ENCODE data around the gene UQCR10.

- no peak for TF ChIP-seq SETDB1 (IDR thresholded peaks at IDR 0.05; ENCODE audit: insufficient read length, low read length)
- no peak for TF ChIP-seq BCL11A (tag by site-specific recombination; IDR thresholded peaks at IDR 0.05; ENCODE audit: low read depth)
- TF ChIP-seq, protein P1, sequence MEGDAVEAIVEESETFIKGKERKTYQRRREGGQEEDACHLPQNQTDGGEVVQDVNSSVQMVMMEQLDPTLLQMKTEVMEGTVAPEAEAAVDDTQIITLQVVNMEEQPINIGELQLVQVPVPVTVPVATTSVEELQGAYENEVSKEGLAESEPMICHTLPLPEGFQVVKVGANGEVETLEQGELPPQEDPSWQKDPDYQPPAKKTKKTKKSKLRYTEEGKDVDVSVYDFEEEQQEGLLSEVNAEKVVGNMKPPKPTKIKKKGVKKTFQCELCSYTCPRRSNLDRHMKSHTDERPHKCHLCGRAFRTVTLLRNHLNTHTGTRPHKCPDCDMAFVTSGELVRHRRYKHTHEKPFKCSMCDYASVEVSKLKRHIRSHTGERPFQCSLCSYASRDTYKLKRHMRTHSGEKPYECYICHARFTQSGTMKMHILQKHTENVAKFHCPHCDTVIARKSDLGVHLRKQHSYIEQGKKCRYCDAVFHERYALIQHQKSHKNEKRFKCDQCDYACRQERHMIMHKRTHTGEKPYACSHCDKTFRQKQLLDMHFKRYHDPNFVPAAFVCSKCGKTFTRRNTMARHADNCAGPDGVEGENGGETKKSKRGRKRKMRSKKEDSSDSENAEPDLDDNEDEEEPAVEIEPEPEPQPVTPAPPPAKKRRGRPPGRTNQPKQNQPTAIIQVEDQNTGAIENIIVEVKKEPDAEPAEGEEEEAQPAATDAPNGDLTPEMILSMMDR (tag by site-specific recombination; IDR thresholded peaks at IDR 0.05), result no peak
- TF ChIP-seq TCF7L2 (IDR thresholded peaks at IDR 0.05; ENCODE audit: borderline replicate concordance, low read depth, low read length), result no peak
- no peak for TF ChIP-seq ZBTB21 (tag by site-specific recombination; IDR thresholded peaks at IDR 0.05)
- TF ChIP-seq ZNF660 (tag by site-specific recombination; IDR thresholded peaks at IDR 0.05), result no peak
- TF ChIP-seq ZNF157 (tag by site-specific recombination; IDR thresholded peaks at IDR 0.05), result no peak
- TF ChIP-seq REST (tag by site-specific recombination; IDR thresholded peaks at IDR 0.05), result no peak
- TF ChIP-seq ZNF174 (tag by site-specific recombination; IDR thresholded peaks at IDR 0.05), result no peak
- no peak for TF ChIP-seq ZSCAN5A (tag by site-specific recombination; IDR thresholded peaks at IDR 0.05)
- TF ChIP-seq, protein P2, sequence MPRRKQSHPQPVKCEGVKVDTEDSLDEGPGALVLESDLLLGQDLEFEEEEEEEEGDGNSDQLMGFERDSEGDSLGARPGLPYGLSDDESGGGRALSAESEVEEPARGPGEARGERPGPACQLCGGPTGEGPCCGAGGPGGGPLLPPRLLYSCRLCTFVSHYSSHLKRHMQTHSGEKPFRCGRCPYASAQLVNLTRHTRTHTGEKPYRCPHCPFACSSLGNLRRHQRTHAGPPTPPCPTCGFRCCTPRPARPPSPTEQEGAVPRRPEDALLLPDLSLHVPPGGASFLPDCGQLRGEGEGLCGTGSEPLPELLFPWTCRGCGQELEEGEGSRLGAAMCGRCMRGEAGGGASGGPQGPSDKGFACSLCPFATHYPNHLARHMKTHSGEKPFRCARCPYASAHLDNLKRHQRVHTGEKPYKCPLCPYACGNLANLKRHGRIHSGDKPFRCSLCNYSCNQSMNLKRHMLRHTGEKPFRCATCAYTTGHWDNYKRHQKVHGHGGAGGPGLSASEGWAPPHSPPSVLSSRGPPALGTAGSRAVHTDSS (tag by site-specific recombination; IDR thresholded peaks at IDR 0.05), result no peak
- no peak for TF ChIP-seq ZNF549 (tag by site-specific recombination; IDR thresholded peaks at IDR 0.05)
- no peak for TF ChIP-seq YY1 (tag by site-specific recombination; IDR thresholded peaks at IDR 0.05)
Measured at GRCh38 chr22:29810216-29810615, 43.0 kb downstream of the UQCR10 start.

All from HEK293 (cell line).